Thyroid gland (tissue), 4 donors: Measurements from ENCODE around the gene WDR91.

Source experiments
- CTCF ChIP-seq, 6 experiments: fragments of 200-600 bp in 3 of 6; fragments of 450-650 bp in 3 of 6; sonication (generic) in 3 of 6; IDR thresholded peaks; one replicate each; pipeline ENCODE4 v1.5.1; 2016 to 2019; ENCODE audit warnings: antibody characterized with exemption in 6 of 6, mild to moderate bottlenecking in 2 of 6, inconsistent platforms in 1 of 6, moderate library complexity in 1 of 6
- POLR2A ChIP-seq, 2 donors: fragments of 450-650 bp; IDR thresholded peaks; one replicate each; pipeline ENCODE4 v1.6.1; 2017; ENCODE audit warnings: antibody characterized with exemption in 2 of 2, mild to moderate bottlenecking in 2 of 2, moderate library complexity in 1 of 2

GRCh38 chr7:135186841-135187253, 24.5 kb downstream of the WDR91 start:
- TF ChIP-seq POLR2A (IDR thresholded peaks at IDR 0.05) (no peak), CTCF (IDR thresholded peaks at IDR 0.05) (no peak)
